Osteocyte (in vitro differentiated cells): ENCODE measurements around the gene RMI2. TPM values are rescaled to one million over a fixed set of nuclear protein-coding genes. Genes with fewer than 3 reads are reported as not detected.

Experiments
- DNase-seq: peaks from one replicate; pipeline ENCODE4 v3.0.0; 2021; ENCODE audit warnings: mixed read lengths; ENCODE audit not compliant: unreplicated experiment; ENCODE audit errors: extremely low spot score
- H3K27ac Mint-ChIP-seq: one replicate; pipeline ENCODE4 v1.8.0; 2021; ENCODE audit warnings: mild to moderate bottlenecking, mixed read lengths; ENCODE audit not compliant: unreplicated experiment
- H3K27me3 Mint-ChIP-seq: one replicate; pipeline ENCODE4 v1.8.0; 2021; ENCODE audit warnings: mixed read lengths; ENCODE audit not compliant: unreplicated experiment
- H3K36me3 Mint-ChIP-seq: one replicate; pipeline ENCODE4 v1.8.0; 2021; ENCODE audit warnings: mixed read lengths; ENCODE audit not compliant: unreplicated experiment
- H3K4me1 Mint-ChIP-seq: one replicate; pipeline ENCODE4 v1.8.0; 2021; ENCODE audit warnings: mixed read lengths; ENCODE audit not compliant: unreplicated experiment
- H3K4me3 Mint-ChIP-seq: one replicate; pipeline ENCODE4 v1.8.0; 2021; ENCODE audit warnings: mild to moderate bottlenecking, moderate library complexity, mixed read lengths; ENCODE audit not compliant: unreplicated experiment
- H3K9me3 Mint-ChIP-seq: one replicate; pipeline ENCODE4 v1.8.0; 2021; ENCODE audit warnings: mixed read lengths; ENCODE audit not compliant: unreplicated experiment
- total RNA-seq: library from RNA; stranded (reverse); gene quantifications from 2 replicates; pipeline ENCODE4 v1.2.1, GENCODE V29; 2021
- TF ChIP-seq, protein P1 (sequence below): fragments of 200-600 bp; sonication (generic); IDR thresholded peaks from 2 replicates; pipeline ENCODE4 v1.5.0; 2021; ENCODE audit warnings: antibody characterized with exemption, mild to moderate bottlenecking, moderate library complexity

RMI2 gene
- total RNA-seq, 1 donor from 2014 or later = 4.1 TPM

GRCh38 chr16:11307639-11308492, 37.4 kb upstream of the RMI2 start:
- H3K4me1 Mint-ChIP-seq = peaks cover 22% of the 10 kb centered on the region
- DNase-seq = no peak
- TF ChIP-seq, protein P1, sequence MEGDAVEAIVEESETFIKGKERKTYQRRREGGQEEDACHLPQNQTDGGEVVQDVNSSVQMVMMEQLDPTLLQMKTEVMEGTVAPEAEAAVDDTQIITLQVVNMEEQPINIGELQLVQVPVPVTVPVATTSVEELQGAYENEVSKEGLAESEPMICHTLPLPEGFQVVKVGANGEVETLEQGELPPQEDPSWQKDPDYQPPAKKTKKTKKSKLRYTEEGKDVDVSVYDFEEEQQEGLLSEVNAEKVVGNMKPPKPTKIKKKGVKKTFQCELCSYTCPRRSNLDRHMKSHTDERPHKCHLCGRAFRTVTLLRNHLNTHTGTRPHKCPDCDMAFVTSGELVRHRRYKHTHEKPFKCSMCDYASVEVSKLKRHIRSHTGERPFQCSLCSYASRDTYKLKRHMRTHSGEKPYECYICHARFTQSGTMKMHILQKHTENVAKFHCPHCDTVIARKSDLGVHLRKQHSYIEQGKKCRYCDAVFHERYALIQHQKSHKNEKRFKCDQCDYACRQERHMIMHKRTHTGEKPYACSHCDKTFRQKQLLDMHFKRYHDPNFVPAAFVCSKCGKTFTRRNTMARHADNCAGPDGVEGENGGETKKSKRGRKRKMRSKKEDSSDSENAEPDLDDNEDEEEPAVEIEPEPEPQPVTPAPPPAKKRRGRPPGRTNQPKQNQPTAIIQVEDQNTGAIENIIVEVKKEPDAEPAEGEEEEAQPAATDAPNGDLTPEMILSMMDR = no peak
- H3K4me3 Mint-ChIP-seq = no peak overlapping the region
- no peaks in the 10 kb centered on the region for H3K36me3 Mint-ChIP-seq
- no peaks in the 10 kb centered on the region for H3K9me3 Mint-ChIP-seq
- no peaks in the 10 kb centered on the region for H3K27me3 Mint-ChIP-seq
- H3K27ac Mint-ChIP-seq = no peak overlapping the region

GRCh38 chr16:11308493-11309283, 36.6 kb upstream of the RMI2 start:
- Mint-ChIP-seq H3K27me3 (no peaks in the 10 kb centered on the region), H3K4me1 (peaks cover 28% of the 10 kb centered on the region), H3K36me3 (no peaks in the 10 kb centered on the region), H3K9me3 (no peaks in the 10 kb centered on the region), H3K4me3 (no peak overlapping the region), H3K27ac (no peak overlapping the region)
- no peak for DNase-seq
- TF ChIP-seq, protein P1 = no peak

DNA sequence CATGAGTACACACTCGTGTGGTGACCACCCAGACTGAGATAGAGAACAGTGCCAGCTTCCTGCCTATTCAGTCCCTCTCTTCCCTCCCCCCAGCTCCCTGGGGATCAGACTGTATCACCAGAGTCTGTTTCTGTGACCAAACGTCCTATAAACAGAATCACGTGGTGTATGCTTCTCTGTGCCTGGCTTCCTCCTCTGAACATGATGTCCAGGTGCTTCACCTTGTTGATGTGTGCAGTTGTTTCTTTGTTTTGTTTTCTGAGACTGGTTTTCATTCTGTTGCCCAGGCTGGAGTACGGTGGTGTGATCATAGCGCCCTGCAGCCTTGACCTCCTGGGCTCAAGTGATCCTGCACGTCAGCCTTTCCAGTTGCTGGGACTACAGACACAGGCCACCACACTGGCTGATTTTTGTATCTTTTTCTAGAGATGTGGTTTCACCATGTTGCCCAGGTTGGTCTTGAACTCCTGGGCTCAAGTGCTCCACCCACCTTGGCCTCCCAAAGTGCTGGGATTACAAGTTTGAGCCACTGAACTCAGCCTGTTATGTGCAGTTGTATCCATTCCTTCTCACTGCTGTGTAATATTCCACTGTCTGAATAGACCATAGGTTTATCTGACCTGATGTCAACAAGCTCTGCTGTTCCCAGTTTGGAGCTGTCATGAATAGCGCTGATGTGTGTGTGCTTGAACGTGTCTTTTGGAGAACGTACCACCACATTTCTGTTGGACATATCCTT, 35.2 kb upstream of the RMI2 start:
- TF ChIP-seq, protein P1 = no peak
- Mint-ChIP-seq H3K27me3 (no peaks in the 10 kb centered on the region), H3K36me3 (no peaks in the 10 kb centered on the region), H3K4me3 (no peak overlapping the region), H3K9me3 (no peaks in the 10 kb centered on the region), H3K4me1 (peaks cover 29% of the 10 kb centered on the region), H3K27ac (no peak overlapping the region)
- DNase-seq = no peak

DNA sequence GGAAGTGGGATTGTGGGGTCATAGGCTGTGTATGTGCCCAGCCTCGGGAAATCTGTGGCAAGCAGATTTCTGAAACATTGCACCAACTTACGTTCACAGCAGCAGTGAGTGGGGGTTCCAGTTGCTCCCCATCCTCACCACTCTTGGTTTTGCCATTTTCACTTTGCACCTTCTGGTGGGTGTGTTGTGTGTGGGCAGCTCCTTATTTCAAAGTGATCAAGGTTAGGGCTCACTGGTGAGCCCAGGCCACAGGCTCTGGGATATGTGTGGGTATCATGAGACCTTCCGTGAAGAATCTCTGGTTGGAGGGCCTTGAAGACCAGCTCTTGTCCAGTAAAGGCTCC, 34.7 kb upstream of the RMI2 start:
- no peak for DNase-seq
- no peaks in the 10 kb centered on the region for H3K9me3 Mint-ChIP-seq
- no peak overlapping the region for H3K27ac Mint-ChIP-seq
- TF ChIP-seq, protein P1 = no peak
- H3K4me3 Mint-ChIP-seq = no peak overlapping the region
- no peaks in the 10 kb centered on the region for H3K27me3 Mint-ChIP-seq
- H3K4me1 Mint-ChIP-seq = peaks cover 34% of the 10 kb centered on the region
- no peaks in the 10 kb centered on the region for H3K36me3 Mint-ChIP-seq
